Breast epithelium (tissue), 4 donors: ENCODE data around the gene KCTD8. TPM values are rescaled to one million over a fixed set of nuclear protein-coding genes. Genes with fewer than 3 reads are reported as not detected.
"Not testable (repeated sequence)": the region's sequence is repeated elsewhere in the genome, so short reads cannot be mapped to it uniquely, and the experiment has no call there.

Experiments
- DNase-seq, 2 donors: peaks; one replicate each; pipeline ENCODE4 v3.0.0-alpha.2; 2019; ENCODE audit warnings: low spot score in 2 of 2
- H3K27ac ChIP-seq, 2 donors: fragments of 200-600 bp; sonication (generic) in 1 of 2; one replicate each; pipeline ENCODE4 v1.5.1; 2016 to 2019; ENCODE audit warnings: mild to moderate bottlenecking in 1 of 2
- H3K27me3 ChIP-seq, 2 donors: fragments of 200-600 bp; sonication (generic) in 1 of 2; one replicate each; pipeline versions ENCODE4 v1.5.1 to v1.6.0; 2017 to 2019; ENCODE audit warnings: control low read depth in 1 of 2, mild to moderate bottlenecking in 1 of 2
- H3K36me3 ChIP-seq: fragments of 200-600 bp; one replicate; pipeline ENCODE4 v1.5.1; 2019
- H3K4me1 ChIP-seq, 2 donors: fragments of 200-600 bp; sonication (generic); one replicate each; pipeline ENCODE4 v1.5.1; 2016 to 2019; ENCODE audit warnings: control low read depth in 1 of 2
- H3K4me3 ChIP-seq, 3 donors: fragments of 200-600 bp; sonication (generic); 1 replicate in 2 of 3; 2 replicates in 1 of 3; pipeline ENCODE4 v1.5.1; 2016 to 2019; ENCODE audit warnings: mild to moderate bottlenecking in 3 of 3, moderate library complexity in 2 of 3
- H3K9me3 ChIP-seq, 2 donors: fragments of 200-600 bp; sonication (generic) in 1 of 2; one replicate each; pipeline ENCODE4 v1.5.1; 2016 to 2019; ENCODE audit warnings: control low read depth in 1 of 2
- CTCF ChIP-seq, 3 donors: fragments of 450-650 bp; IDR thresholded peaks; one replicate each; pipeline ENCODE4 v1.5.1; 2016 to 2017; ENCODE audit warnings: antibody characterized with exemption in 3 of 3, mild to moderate bottlenecking in 3 of 3, moderate library complexity in 3 of 3
- POLR2A ChIP-seq: fragments of 450-650 bp; IDR thresholded peaks from one replicate; pipeline ENCODE4 v1.6.1; 2016; ENCODE audit warnings: antibody characterized with exemption, mild to moderate bottlenecking, moderate library complexity
- POLR2AphosphoS5 ChIP-seq, 3 donors: sonication (generic); formaldehyde crosslinking; IDR thresholded peaks; one replicate each; pipeline ENCODE4 v1.6.1; 2017; ENCODE audit warnings: antibody characterized with exemption in 3 of 3
- intact Hi-C: fragments of 100-400 bp; cut with DNase I; formaldehyde crosslinking; loops from one replicate; pipeline ENCODE4 v1.15.1; 2023; ENCODE audit warnings: low total_unique reads
- total RNA-seq, 3 donors: library from RNA; depleted of rRNA; stranded (reverse); fragments of >200 nt; gene quantifications; one replicate each; pipeline ENCODE4 v1.1.0, GENCODE V29; 2016

KCTD8 gene
- total RNA-seq, 3 donors from 2014 or later, result 0.33 to 1.9 (median 0.48) TPM

DNA sequence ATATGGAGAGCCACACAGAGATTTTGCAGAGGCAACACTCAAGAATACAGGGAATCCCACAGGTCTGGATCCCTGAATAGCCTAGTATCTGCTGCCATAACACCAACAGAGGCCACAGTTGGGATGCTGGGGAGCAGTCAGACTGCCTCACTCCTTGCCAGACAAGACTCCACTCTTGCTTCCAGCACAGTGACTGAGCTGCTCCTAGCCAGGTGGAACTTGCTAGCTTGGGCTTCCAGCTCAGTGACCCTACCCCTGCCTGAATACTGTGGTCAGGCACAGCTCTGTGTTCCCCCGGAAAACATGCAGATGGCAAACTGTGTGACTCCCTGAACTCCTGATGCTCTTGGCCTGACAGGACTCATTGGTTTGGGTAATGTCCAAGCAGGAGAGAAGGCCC, 251.8 kb downstream of the KCTD8 start:
- Histone ChIP-seq H3K27me3 (no peaks in the 10 kb centered on the region), H3K4me1 (no peaks in the 10 kb centered on the region), H3K27ac (no peak overlapping the region), H3K4me3 (no peak overlapping the region), H3K36me3 (no peaks in the 10 kb centered on the region), H3K9me3 (peaks cover 0 to 5% of the 10 kb centered on the region in 2 donors)
- TF ChIP-seq CTCF (IDR thresholded peaks at IDR 0.05), result no peak
- TF ChIP-seq POLR2AphosphoS5 (IDR thresholded peaks at IDR 0.05), result no peak
- TF ChIP-seq POLR2A, result no peak
- intact Hi-C loops, result no loop called here
- DNase-seq, result no peak

GRCh38 chr4:44194365-44194764, 254.2 kb downstream of the KCTD8 start:
- H3K36me3 ChIP-seq, result no peaks in the 10 kb centered on the region
- no peak for DNase-seq
- H3K4me3 ChIP-seq, result no peak overlapping the region
- TF ChIP-seq POLR2AphosphoS5 (IDR thresholded peaks at IDR 0.05), result no peak
- no peak for TF ChIP-seq POLR2A
- no peak for TF ChIP-seq CTCF (IDR thresholded peaks at IDR 0.05)
- no peaks in the 10 kb centered on the region for H3K27me3 ChIP-seq
- H3K4me1 ChIP-seq, result no peaks in the 10 kb centered on the region
- peaks cover 0 to 5% of the 10 kb centered on the region in 2 donors for H3K9me3 ChIP-seq
- intact Hi-C loops, result no loop called here
- H3K27ac ChIP-seq, result no peak overlapping the region

- no peaks in the 10 kb centered on the region for H3K36me3 ChIP-seq
- no peaks in the 10 kb centered on the region for H3K27me3 ChIP-seq
- H3K9me3 ChIP-seq, result peaks cover 0 to 2% of the 10 kb centered on the region in 2 donors
- no peak for TF ChIP-seq POLR2AphosphoS5 (IDR thresholded peaks at IDR 0.05)
- TF ChIP-seq CTCF (IDR thresholded peaks at IDR 0.05), result no peak
- no peaks in the 10 kb centered on the region for H3K4me1 ChIP-seq
- intact Hi-C loops, result no loop called here
- no peak for DNase-seq
- no peak overlapping the region for H3K27ac ChIP-seq
- no peak overlapping the region for H3K4me3 ChIP-seq
Measured at GRCh38 chr4:44186850-44187246, 261.8 kb downstream of the KCTD8 start.

DNA sequence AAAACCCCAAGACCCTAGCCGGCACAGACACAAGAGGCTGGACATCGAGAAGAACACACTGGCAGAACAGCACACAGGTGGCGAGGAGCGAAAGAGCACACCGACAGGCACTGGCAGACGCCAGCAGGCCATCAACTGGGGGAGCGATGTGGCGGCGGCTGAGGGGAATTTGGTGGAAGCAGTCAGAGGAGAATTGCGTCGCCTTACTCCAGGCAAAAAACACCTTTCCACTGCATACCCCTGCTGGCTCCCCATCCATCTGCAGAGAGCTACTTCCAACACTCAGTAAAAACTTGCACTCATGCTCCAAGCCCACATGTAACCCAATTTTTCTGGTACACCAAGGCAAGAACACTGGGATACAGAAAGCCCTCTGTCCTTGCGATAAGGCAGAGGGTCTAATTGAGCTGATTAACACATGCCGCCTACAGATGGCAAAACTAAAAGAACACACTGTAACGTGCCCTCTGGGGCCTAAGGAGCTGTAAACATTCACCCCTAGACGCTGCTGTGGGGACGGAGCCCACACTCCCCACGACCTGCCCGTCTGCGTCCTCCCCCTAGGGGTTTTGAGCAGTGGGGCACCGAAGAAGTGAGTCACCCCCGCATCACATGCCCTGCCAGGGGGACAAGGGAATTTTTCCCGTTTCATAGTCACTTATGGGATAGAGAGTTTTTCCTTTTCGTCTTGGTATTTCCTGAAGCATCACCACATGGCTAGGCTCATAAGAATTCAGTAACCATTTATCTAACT, 262.3 kb downstream of the KCTD8 start:
- H3K36me3 ChIP-seq, result no peaks in the 10 kb centered on the region
- peaks cover 0 to 3% of the 10 kb centered on the region in 2 donors for H3K9me3 ChIP-seq
- no peaks in the 10 kb centered on the region for H3K4me1 ChIP-seq
- H3K27me3 ChIP-seq, result no peaks in the 10 kb centered on the region
- intact Hi-C loops, result no loop called here
- H3K27ac ChIP-seq, result no peak overlapping the region
- TF ChIP-seq CTCF (IDR thresholded peaks at IDR 0.05) (no peak), POLR2A (no peak), POLR2AphosphoS5 (IDR thresholded peaks at IDR 0.05) (no peak)
- no peak for DNase-seq
- no peak overlapping the region for H3K4me3 ChIP-seq

DNA sequence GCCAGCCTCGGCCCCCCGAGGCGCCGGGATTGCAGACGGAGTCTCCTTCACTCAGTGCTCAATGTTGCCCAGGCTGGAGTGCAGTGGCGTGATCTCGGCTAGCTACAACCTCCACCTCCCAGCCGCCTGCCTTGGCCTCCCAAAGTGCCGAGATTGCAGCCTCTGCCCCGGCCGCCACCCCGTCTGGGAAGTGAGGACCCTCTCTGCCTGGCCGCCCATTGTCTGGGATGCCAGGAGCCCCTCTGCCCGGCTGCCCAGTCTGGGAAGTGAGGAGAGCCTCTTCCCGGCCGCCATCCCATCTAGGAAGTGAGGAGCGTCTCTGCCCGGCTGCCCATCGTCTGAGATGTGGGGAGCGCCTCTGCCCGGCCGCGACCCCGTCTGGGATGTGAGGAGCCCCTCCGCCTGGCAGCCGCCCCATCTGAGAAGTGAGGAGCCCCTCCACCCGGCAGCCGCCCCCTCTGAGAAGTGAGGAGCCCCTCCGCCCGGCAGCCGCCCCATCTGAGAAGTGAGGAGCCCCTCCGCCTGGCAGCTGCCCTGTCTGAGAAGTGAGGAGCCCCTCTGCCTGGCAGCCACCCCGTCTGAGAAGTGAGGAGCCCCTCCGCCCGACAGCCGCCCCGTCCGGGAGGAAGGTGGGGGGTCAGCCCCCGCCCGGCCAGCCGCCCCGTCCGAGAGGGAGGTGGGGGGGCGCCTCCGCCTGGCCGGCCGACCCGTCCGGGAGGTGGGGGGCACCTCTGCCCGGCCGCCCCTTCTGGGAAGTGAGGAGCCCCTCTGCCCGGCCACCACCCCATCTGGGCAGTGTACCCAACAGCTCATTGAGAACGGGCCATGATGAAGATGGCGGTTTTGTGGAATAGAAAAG, 266.9 kb downstream of the KCTD8 start:
- H3K27ac ChIP-seq, H3K27me3 ChIP-seq, H3K4me3 ChIP-seq, intact Hi-C loops, H3K4me1 ChIP-seq, DNase-seq, H3K36me3 ChIP-seq, H3K9me3 ChIP-seq: not testable (repeated sequence)

GRCh38 chr4:44167766-44168165, 280.8 kb downstream of the KCTD8 start:
- H3K4me1 ChIP-seq, H3K9me3 ChIP-seq, H3K27ac ChIP-seq, H3K27me3 ChIP-seq, DNase-seq, H3K4me3 ChIP-seq, H3K36me3 ChIP-seq, intact Hi-C loops: not testable (repeated sequence)
